HG02678 (cell line): ENCODE measurements around the gene EFNB2.

ENCODE experiments used
- ATAC-seq: cut with Tn5 transposase; IDR thresholded peaks from one replicate; pipeline ENCODE4 v1.9.1; 2021; ENCODE audit warnings: mild to moderate bottlenecking, moderate library complexity; ENCODE audit not compliant: unreplicated experiment

The EFNB2 gene

DNA sequence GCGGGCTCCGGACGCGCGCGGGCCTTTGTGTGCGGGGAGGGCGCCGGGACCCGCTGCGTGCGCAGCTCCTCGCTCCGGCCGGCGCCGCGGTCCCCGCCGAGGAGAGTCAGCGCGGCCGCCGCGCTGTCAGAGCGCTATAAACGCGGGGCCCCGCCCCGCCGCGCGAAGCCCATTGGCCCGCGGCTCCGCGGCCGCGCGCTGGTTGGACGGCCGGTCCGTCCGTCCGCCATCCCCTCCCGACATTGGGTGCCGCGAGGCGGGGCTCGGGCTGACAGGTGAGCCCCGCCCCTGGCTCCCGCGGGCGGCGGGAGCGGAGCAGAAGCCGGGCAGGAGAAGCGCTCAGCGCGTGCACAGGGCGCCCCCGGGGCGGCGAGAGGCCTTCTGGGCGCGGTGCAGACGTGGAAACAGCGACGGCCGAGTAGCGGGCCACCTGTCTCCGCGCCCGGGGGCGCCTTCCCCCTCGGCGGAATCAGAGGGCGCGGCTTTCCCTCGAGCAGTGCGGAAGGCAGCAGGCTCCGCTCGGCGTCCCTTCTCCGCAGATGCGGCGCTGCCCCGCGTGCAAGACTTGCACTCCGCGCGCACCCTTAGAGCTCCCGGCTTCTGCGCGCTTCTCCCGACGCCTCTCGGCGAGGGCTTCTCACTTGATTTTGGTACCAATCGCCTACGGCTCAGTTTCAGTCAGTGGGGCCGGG lies at the start of gene EFNB2:
EFNB2 (minus strand) TSS at position 111 of the 692 bp plus-strand sequence. CDS start 698 bp downstream, outside the sequence.
- peak; percentile 95 for ATAC-seq

- ATAC-seq, result no peak
Observed at GRCh38 chr13:106581225-106581624, 45.8 kb upstream of the EFNB2 start.

DNA sequence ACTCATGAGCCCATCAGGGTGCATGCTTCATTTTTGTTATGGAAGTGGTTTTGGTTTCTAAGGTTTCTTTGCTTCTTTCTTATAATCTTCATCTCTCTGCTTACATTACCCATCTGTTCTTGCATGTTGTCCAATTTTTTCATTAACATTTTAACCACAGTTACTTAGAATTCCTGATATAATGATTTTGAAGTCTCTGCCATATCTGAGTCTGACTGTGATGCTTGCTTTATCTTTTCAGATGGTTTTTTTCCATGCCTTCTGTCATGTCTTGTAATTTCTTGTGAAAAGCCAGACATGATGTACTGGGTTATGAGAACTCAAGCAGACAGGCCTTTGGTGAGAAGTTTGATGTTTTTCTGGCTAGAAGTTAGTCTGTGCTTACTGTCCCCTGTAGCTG lies 40.4 kb upstream of the EFNB2 start:
- ATAC-seq, result no peak

- no peak for ATAC-seq
Observed at GRCh38 chr13:106573868-106574267, 38.4 kb upstream of the EFNB2 start.

- no peak for ATAC-seq
Observed at GRCh38 chr13:106573284-106573846, 37.9 kb upstream of the EFNB2 start.

GRCh38 chr13:106570299-106570852 lies 34.9 kb upstream of the EFNB2 start:
- ATAC-seq, result peak; percentile 56

DNA sequence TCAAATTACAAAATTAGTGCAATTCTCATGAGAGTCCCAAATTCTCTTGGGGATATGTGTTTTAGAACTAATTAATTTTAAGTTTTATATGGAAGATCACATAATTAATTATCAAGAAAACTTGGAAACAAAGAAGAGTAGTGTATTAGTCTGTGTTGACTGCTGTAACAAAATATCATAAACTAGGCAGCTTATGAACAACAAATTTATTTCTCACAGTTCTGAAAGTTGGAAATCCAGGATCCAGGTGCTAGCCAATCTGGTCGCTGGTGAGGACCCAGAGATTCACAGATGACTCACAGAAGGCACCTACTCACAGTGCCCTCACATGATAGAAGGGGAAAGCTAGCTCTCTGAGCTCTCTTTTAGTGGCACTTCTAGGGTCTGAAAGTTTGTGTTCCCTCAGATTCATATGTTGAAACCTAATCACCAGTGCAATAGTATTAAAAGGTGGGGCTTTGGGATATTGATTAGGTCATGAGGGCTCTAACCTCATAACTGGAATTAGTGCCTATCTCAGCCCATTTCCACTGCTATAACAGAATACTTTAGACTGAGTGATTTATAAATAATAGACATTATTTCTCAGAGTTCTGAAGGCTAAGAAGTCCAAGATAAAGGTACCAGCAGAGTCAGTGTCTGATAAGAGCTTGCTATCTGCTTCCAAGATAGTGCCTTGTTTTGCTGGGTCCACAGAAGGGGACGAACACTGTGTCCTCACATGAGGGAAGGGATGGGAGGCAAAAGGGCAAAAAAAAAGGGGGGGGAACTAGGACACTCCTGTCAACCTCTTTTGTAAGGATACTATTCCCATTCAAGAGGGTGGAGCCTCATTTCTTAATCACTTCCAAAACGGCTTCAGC lies 34.0 kb upstream of the EFNB2 start:
- ATAC-seq, result no peak

GRCh38 chr13:106568299-106569003 lies 33.0 kb upstream of the EFNB2 start:
- peak; percentile 16 for ATAC-seq

GRCh38 chr13:106567474-106568298 lies 32.2 kb upstream of the EFNB2 start, which contains the start of gene ARGLU1:
Gene ARGLU1, minus strand, starts transcription at chr13:106568137. Its CDS starts 218 bp downstream, at chr13:106567919.
- ATAC-seq, result peak; percentile 58

DNA sequence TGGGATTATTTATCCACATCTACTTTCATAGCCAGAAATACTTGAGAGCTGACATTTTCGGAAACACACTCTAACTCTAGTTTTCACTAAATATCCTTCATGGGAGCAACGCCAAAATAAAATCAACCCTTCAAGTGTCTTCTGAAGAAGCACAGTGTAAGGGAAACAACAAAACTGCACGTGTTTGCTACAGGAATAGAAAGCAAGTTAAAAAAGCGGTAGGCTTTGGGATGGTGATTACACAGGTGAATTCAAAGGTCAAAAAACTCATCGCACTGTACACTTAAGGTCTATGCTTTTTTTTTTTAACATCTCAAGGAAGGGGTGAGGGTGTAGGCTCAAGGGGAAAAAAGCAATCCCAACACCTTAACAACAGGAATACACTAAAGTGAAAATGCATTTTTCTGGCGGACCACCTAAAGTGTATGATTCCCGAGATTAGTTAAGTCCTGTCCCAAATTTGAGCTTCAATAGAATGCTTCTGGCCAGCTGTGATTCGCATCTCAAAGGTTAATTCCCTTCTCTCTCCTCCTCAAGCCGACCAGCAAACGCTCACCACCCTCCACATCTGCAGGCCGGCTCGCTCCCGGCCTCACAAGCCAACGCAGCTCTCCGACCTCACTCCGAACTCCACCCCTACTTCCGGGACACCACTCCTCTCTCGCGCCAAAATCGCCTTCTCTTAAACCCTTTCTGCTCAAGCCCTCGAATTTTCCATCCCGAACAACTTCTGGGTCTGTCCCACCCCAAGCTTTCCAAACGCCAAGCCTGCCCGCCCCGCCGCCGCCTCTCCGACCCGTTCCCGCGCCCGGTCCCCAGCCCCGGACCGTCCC lies 31.4 kb upstream of the EFNB2 start:
- peak; percentile 34 for ATAC-seq

GRCh38 chr13:106565127-106565775 lies 29.8 kb upstream of the EFNB2 start:
- no peak for ATAC-seq

DNA sequence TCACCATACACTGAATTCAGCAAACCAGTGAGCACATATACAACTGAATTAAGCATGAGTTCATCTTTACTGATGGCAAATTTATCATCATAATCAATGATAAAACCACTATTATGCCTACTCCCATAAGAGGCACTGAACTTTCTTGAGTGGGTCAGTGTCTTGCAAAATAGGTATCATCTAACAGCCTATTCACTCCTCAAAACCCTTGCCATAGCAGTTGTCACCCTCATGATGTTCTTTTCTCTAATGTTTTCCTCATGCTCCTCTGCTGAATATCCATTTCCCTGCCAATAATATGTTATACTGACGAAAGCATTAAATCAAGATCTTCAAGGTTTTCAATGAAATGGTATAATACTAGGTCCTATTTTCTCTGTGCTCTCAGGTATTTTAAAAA lies 26.8 kb upstream of the EFNB2 start:
- no peak for ATAC-seq

- ATAC-seq, result peak; percentile 87
Observed at GRCh38 chr13:106561551-106562170, 26.2 kb upstream of the EFNB2 start.

DNA sequence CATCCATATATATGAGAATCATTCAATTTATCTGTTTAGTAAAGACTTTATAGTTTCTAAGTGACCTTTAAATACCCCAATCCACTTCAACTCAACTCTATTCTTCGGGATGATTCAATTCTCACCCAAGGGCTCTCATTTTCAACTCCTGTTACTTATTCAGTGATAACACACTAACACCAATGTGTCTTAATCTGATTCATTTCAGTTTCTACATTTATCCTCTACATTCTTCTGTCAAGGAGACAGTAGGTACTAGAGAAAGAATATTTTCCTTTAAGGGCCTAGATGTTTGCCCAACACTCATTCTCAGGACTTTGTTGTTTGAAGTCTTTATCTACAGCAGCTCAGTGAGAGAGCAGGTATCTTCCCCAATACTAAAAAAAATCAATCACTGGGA lies 25.4 kb upstream of the EFNB2 start:
- ATAC-seq, result peak; percentile 47

DNA sequence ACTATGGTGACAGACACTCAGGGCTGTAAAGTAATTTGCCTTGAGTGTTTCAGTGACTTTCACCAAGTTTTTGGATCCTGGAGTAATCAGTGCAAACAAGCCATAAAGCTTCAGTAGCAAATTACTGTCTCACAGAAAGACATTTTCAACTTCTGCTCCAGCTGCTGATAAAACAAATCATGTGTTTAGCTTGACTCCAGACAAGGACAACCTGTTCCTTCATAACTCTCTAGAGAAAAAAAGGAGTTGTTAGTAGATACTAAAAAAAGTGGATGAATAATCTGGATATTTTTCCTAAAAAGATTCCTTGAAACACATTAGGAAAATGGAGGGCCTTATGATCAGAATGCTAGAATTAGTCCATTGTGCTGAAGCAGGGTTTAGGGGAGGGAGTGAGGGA lies 23.1 kb upstream of the EFNB2 start:
- ATAC-seq, result no peak

- no peak for ATAC-seq
Observed at GRCh38 chr13:106555631-106556328, 20.3 kb upstream of the EFNB2 start.

GRCh38 chr13:106551751-106552150 lies 16.3 kb upstream of the EFNB2 start:
- ATAC-seq, result no peak
